Lung (tissue), 12 donors: ENCODE measurements around the gene PODN. TPM values are rescaled to one million over a fixed set of nuclear protein-coding genes. Genes with fewer than 3 reads are reported as not detected.

Experiments
- ATAC-seq: fragments of 200-7000 bp; cut with Tn5 transposase; one replicate; pipeline ENCODE4 v1.9.1; 2020; ENCODE audit warnings: moderate number of reproducible peaks; ENCODE audit not compliant: insufficient read depth, low FRiP score
- DNase-seq, 3 donors: peaks; one replicate each; pipeline ENCODE4 v3.0.0-alpha.2; 2013 to 2017
- H3K27ac ChIP-seq, 2 donors: one replicate each; pipeline ENCODE4 v1.5.1; 2013; ENCODE audit warnings: mild to moderate bottlenecking in 2 of 2, moderate library complexity in 2 of 2, control low read depth in 1 of 2, inconsistent platforms in 1 of 2, low read depth in 1 of 2, low read length in 1 of 2
- H3K27me3 ChIP-seq, 3 donors: one replicate each; pipeline ENCODE4 v1.5.1; 2013; ENCODE audit warnings: low read length in 2 of 3; ENCODE audit not compliant: control insufficient read depth in 3 of 3, insufficient read depth in 3 of 3
- H3K36me3 ChIP-seq, 4 donors: one replicate each; pipeline ENCODE4 v1.5.1; 2013; ENCODE audit warnings: low read length in 4 of 4, mild to moderate bottlenecking in 1 of 4, moderate library complexity in 1 of 4; ENCODE audit not compliant: control insufficient read depth in 4 of 4, insufficient read depth in 4 of 4
- H3K4me1 ChIP-seq, 5 donors: one replicate each; pipeline ENCODE4 v1.5.1; 2013; ENCODE audit warnings: low read length in 5 of 5, mild to moderate bottlenecking in 2 of 5, moderate library complexity in 1 of 5; ENCODE audit not compliant: control insufficient read depth in 5 of 5, insufficient read depth in 5 of 5
- H3K4me3 ChIP-seq: one replicate; pipeline ENCODE4 v1.5.1; 2013; ENCODE audit warnings: mild to moderate bottlenecking, control low read depth, moderate library complexity
- H3K9ac ChIP-seq, 2 donors: one replicate each; pipeline ENCODE4 v1.5.1; 2013; ENCODE audit warnings: low read length in 2 of 2, control low read depth in 1 of 2; ENCODE audit not compliant: insufficient read depth in 1 of 2
- H3K9me3 ChIP-seq, 4 donors: one replicate each; pipeline ENCODE4 v1.5.1; 2013; ENCODE audit warnings: low read length in 3 of 4, mild to moderate bottlenecking in 1 of 4, moderate library complexity in 1 of 4; ENCODE audit not compliant: control insufficient read depth in 4 of 4, insufficient read depth in 3 of 4
- WGBS, 2 donors: extraction: QIAGEN DNeasy Blood & Tissue Kit; methylation state at CpG; one replicate each; pipeline ENCODE4 v1.1.7; 2013; 5-methylcytosine and 5-hydroxymethylcytosine counted together
- polyA plus RNA-seq, 2 donors: library from polyadenylated mRNA; stranded (reverse); fragments of 200-250 nt; gene quantifications; one replicate each; pipeline ENCODE4 v1.2.1, GENCODE V29; 2013
- total RNA-seq, 2 donors: library from RNA; depleted of rRNA in 1 of 2; stranded (reverse); fragments of >200 nt in 1 of 2; gene quantifications; one replicate each; pipeline ENCODE4 v1.2.1, GENCODE V29; 2014 to 2021
- TF ChIP-seq, protein P1 (sequence below): IDR thresholded peaks from 2 replicates; pipeline ENCODE4 v1.5.1; 2012; ENCODE audit warnings: mild to moderate bottlenecking; ENCODE audit errors: control extremely low read depth, extremely low read depth
- donor health status: control.
- donor health status: control.
- donor health status: Bipolar disorder and iron deficiency.
- donor health status: healthy.
- donor health status: DM: yes; HTN: yes; CAD: no.

Gene PODN
- total and polyA plus RNA-seq, 4 donors = 12.9 to 40.9 (median 21.7) TPM

DNA sequence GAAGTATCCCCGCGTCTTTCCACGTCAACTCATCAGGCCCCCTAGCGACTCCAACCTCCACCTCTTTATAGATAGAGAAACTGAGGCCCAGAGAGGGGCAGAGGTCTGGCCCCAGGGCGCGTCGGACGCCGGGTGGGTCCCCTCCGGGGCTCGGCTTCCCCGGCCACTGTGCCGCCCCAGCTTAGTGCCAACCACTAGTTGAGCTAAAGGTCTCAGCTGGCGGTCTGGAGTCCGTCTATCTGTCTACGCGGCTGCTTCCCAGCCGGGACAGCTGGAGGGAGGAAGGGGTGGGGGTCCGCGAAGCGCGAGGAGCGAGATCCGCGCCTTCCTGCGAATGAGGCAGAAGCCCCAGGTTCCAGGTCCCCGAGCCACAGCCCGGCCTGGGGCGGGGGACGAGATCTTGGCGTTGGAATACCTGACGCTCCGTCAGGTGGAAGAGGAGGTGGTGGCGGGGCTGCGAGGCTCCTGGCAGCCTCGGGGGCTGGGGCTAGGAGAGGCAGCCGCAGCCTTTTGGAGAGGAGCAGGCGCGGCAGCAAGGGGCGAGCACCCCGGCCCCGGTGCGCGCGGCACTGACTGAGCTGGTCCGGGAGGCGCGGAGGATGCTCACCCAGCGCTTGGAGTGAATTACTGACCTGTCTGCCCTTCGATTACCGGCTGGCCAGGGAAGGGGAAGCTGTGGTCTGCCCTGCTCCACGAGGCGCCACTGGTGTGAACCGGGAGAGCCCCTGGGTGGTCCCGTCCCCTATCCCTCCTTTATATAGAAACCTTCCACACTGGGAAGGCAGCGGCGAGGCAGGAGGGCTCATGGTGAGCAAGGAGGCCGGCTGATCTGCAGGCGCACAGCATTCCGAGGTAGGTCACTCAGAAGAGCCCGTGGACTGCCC lies 937 bp downstream of the PODN start:
- DNase-seq = no peak
- peak overlapping the region; percentile 29 for H3K4me3 ChIP-seq
- no peaks in the 10 kb centered on the region for H3K9me3 ChIP-seq
- no peak overlapping the region for H3K27ac ChIP-seq
- no peak for ATAC-seq
- TF ChIP-seq, protein P1, sequence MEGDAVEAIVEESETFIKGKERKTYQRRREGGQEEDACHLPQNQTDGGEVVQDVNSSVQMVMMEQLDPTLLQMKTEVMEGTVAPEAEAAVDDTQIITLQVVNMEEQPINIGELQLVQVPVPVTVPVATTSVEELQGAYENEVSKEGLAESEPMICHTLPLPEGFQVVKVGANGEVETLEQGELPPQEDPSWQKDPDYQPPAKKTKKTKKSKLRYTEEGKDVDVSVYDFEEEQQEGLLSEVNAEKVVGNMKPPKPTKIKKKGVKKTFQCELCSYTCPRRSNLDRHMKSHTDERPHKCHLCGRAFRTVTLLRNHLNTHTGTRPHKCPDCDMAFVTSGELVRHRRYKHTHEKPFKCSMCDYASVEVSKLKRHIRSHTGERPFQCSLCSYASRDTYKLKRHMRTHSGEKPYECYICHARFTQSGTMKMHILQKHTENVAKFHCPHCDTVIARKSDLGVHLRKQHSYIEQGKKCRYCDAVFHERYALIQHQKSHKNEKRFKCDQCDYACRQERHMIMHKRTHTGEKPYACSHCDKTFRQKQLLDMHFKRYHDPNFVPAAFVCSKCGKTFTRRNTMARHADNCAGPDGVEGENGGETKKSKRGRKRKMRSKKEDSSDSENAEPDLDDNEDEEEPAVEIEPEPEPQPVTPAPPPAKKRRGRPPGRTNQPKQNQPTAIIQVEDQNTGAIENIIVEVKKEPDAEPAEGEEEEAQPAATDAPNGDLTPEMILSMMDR = no peak
- 18 to 20% methylated on average over 60 to 61 of the region's 61 CpGs for WGBS, 2 donors
- peaks cover 0 to 15% (median 0%) of the 10 kb centered on the region in 3 donors for H3K27me3 ChIP-seq
- no peaks in the 10 kb centered on the region for H3K36me3 ChIP-seq
- no peak overlapping the region for H3K9ac ChIP-seq
- peaks cover 0 to 44% (median 9%) of the 10 kb centered on the region in 5 donors for H3K4me1 ChIP-seq

DNA sequence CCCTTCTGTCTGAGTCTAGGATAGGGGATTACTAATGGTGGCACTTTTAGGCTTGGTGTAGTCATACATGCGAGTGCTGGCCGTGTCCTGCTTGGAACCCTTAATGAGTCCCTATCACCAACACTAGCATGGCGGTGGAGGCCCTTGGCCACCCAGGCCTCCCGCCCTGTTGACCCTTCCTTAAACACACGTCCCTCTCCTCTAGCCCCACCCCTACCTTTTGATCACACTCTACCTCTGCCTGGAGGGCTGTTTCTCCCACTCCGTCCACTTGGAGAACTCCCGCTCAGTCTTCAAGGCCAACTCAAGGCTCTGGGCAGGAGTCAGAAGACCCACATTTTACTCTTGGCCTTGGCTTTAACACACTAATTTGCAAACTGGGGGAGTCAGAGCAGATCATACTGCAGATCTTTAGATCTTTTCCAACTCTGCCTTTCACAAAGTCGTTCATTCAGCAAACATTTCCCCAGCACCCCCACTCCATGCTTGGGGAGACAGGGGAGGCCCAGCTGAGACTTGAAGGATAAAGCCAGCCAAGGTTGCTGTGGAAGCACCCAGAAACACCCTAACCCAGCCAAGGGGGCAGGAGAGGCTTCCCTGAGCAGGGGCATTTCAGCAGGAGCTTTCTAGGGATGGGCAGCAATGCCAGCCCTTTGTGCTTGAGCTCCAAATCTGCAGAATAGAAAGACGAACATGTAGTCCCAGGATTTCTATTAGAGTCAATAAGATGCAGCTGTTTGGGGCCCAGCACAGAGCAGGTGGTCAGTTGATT lies 1.9 kb downstream of the PODN start:
- Histone ChIP-seq H3K27me3 (peaks cover 0 to 15% (median 0%) of the 10 kb centered on the region in 3 donors), H3K36me3 (no peaks in the 10 kb centered on the region), H3K9ac (no peak overlapping the region), H3K4me1 (peaks cover 0 to 35% (median 9%) of the 10 kb centered on the region in 5 donors), H3K27ac (no peak overlapping the region), H3K4me3 (no peak overlapping the region), H3K9me3 (no peaks in the 10 kb centered on the region)
- TF ChIP-seq, protein P1 = no peak
- ATAC-seq = no peak
- WGBS, 2 donors = 93% methylated on average over 9 of the region's 9 CpGs
- DNase-seq = no peak

DNA sequence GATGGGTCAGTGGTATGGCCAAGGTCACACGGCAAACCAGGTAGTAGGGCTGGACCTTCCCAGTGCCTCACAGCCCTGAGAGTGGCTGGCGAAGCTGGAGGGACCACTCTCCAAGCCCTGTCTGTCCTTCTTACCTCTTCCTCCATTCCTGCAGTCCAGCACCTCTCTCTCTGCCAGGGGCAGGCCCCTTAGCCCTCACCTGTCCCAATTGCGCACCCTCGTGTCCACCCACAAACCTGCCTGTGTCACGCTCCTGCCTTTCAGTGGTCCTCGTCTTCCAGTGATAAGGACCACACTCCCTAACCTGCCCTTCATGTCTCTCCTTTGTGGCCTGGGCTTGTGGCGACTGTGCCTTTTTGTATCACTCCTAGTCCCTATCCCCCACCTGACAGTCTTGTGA lies 3.4 kb downstream of the PODN start:
- Histone ChIP-seq H3K9ac (no peak overlapping the region), H3K27me3 (peaks cover 0 to 15% (median 0%) of the 10 kb centered on the region in 3 donors), H3K4me3 (no peak overlapping the region), H3K36me3 (peaks cover 0 to 5% (median 0%) of the 10 kb centered on the region in 4 donors), H3K9me3 (no peaks in the 10 kb centered on the region), H3K27ac (no peak overlapping the region), H3K4me1 (peaks cover 0 to 34% (median 9%) of the 10 kb centered on the region in 5 donors)
- ATAC-seq (no peak), DNase-seq (no peak)
- TF ChIP-seq, protein P1 = no peak
- WGBS, 2 donors = 96 to 98% methylated on average over 7 of the region's 7 CpGs
